ENCODE results near the gene DMC1.
"Not testable (repeated sequence)": the region's sequence is repeated elsewhere in the genome, so short reads cannot be mapped to it uniquely, and the experiment has no call there.

DMC1 gene

GRCh38 chr22:38582923-38583322 lies 12.9 kb upstream of the DMC1 start:
- H3K4me3 Mint-ChIP-seq; H3K27me3 Mint-ChIP-seq; H3K36me3 Mint-ChIP-seq (ENCODE audit: low read depth); H3K27ac Mint-ChIP-seq; H3K4me1 Mint-ChIP-seq (ENCODE audit: low read depth); H3K9me3 Mint-ChIP-seq: not testable (repeated sequence)

GRCh38 chr22:38578505-38578904 lies 8.5 kb upstream of the DMC1 start:
- Mint-ChIP-seq H3K27me3 (no peaks in the 10 kb centered on the region), H3K36me3 (ENCODE audit: low read depth) (no peaks in the 10 kb centered on the region), H3K4me3 (no peak overlapping the region), H3K4me1 (ENCODE audit: low read depth) (no peaks in the 10 kb centered on the region), H3K27ac (no peak overlapping the region), H3K9me3 (no peaks in the 10 kb centered on the region)

GRCh38 chr22:38572065-38572464 lies 2.1 kb upstream of the DMC1 start:
- Mint-ChIP-seq H3K27ac (no peak overlapping the region), H3K9me3 (no peaks in the 10 kb centered on the region), H3K4me1 (ENCODE audit: low read depth) (peaks cover 24% of the 10 kb centered on the region), H3K4me3 (no peak overlapping the region), H3K27me3 (no peaks in the 10 kb centered on the region), H3K36me3 (ENCODE audit: low read depth) (no peaks in the 10 kb centered on the region)

- no peaks in the 10 kb centered on the region for H3K36me3 Mint-ChIP-seq (ENCODE audit: low read depth)
- H3K9me3 Mint-ChIP-seq: no peaks in the 10 kb centered on the region
- H3K4me1 Mint-ChIP-seq (ENCODE audit: low read depth): peaks cover 24% of the 10 kb centered on the region
- peak overlapping the region; percentile 93 for H3K27ac Mint-ChIP-seq
- H3K4me3 Mint-ChIP-seq: peak overlapping the region; percentile 98
- H3K27me3 Mint-ChIP-seq: no peaks in the 10 kb centered on the region
Observed at GRCh38 chr22:38570779-38571364, 889 bp upstream of the DMC1 start.

GRCh38 chr22:38569181-38569971 lies 607 bp downstream of the DMC1 start:
- no peaks in the 10 kb centered on the region for H3K36me3 Mint-ChIP-seq (ENCODE audit: low read depth)
- H3K4me1 Mint-ChIP-seq (ENCODE audit: low read depth): peaks cover 24% of the 10 kb centered on the region
- H3K27ac Mint-ChIP-seq: peak overlapping the region; percentile 97
- no peaks in the 10 kb centered on the region for H3K27me3 Mint-ChIP-seq
- H3K4me3 Mint-ChIP-seq: peak overlapping the region; percentile 98
- H3K9me3 Mint-ChIP-seq: no peaks in the 10 kb centered on the region

GRCh38 chr22:38567531-38568285 lies 2.3 kb downstream of the DMC1 start:
- Mint-ChIP-seq H3K9me3 (no peaks in the 10 kb centered on the region), H3K36me3 (ENCODE audit: low read depth) (no peaks in the 10 kb centered on the region), H3K4me1 (ENCODE audit: low read depth) (peaks cover 18% of the 10 kb centered on the region), H3K4me3 (no peak overlapping the region), H3K27me3 (no peaks in the 10 kb centered on the region), H3K27ac (no peak overlapping the region)

- no peaks in the 10 kb centered on the region for H3K27me3 Mint-ChIP-seq
- no peak overlapping the region for H3K27ac Mint-ChIP-seq
- no peaks in the 10 kb centered on the region for H3K9me3 Mint-ChIP-seq
Observed at GRCh38 chr22:38566726-38567504, 3.1 kb downstream of the DMC1 start.

GRCh38 chr22:38565441-38565840 lies 4.5 kb downstream of the DMC1 start:
- no peak overlapping the region for H3K4me3 Mint-ChIP-seq
- H3K27me3 Mint-ChIP-seq: no peaks in the 10 kb centered on the region
- peaks cover 3% of the 10 kb centered on the region for H3K4me1 Mint-ChIP-seq (ENCODE audit: low read depth)
- no peaks in the 10 kb centered on the region for H3K9me3 Mint-ChIP-seq
- H3K36me3 Mint-ChIP-seq (ENCODE audit: low read depth): peaks cover 6% of the 10 kb centered on the region
- no peak overlapping the region for H3K27ac Mint-ChIP-seq

More at GRCh38 chr22:38566726-38567504, 3.1 kb downstream of the DMC1 start:
- Mint-ChIP-seq H3K4me1 (ENCODE audit: low read depth) (peaks cover 16% of the 10 kb centered on the region), H3K36me3 (ENCODE audit: low read depth) (no peaks in the 10 kb centered on the region), H3K4me3 (no peak overlapping the region)

GRCh38 chr22:38564669-38565068 lies 5.3 kb downstream of the DMC1 start:
- no peak overlapping the region for H3K27ac Mint-ChIP-seq
- no peak overlapping the region for H3K4me3 Mint-ChIP-seq
- H3K9me3 Mint-ChIP-seq: no peaks in the 10 kb centered on the region
- peaks cover 3% of the 10 kb centered on the region for H3K4me1 Mint-ChIP-seq (ENCODE audit: low read depth)
- no peaks in the 10 kb centered on the region for H3K27me3 Mint-ChIP-seq
- peaks cover 6% of the 10 kb centered on the region for H3K36me3 Mint-ChIP-seq (ENCODE audit: low read depth)

- Mint-ChIP-seq H3K4me1 (ENCODE audit: low read depth) (no peaks in the 10 kb centered on the region), H3K9me3 (no peaks in the 10 kb centered on the region), H3K27me3 (no peaks in the 10 kb centered on the region), H3K27ac (no peak overlapping the region), H3K36me3 (ENCODE audit: low read depth) (no peaks in the 10 kb centered on the region), H3K4me3 (no peak overlapping the region)
Observed at GRCh38 chr22:38554281-38554680, 15.7 kb downstream of the DMC1 start.

- no peak overlapping the region for H3K4me3 Mint-ChIP-seq
- peaks cover 6% of the 10 kb centered on the region for H3K36me3 Mint-ChIP-seq (ENCODE audit: low read depth)
- H3K27me3 Mint-ChIP-seq: no peaks in the 10 kb centered on the region
- no peaks in the 10 kb centered on the region for H3K4me1 Mint-ChIP-seq (ENCODE audit: low read depth)
- H3K9me3 Mint-ChIP-seq: peaks cover 2% of the 10 kb centered on the region
- no peak overlapping the region for H3K27ac Mint-ChIP-seq
Observed at GRCh38 chr22:38549101-38549894, 20.7 kb downstream of the DMC1 start.

- H3K4me1 Mint-ChIP-seq (ENCODE audit: low read depth): no peaks in the 10 kb centered on the region
- no peaks in the 10 kb centered on the region for H3K27me3 Mint-ChIP-seq
- H3K27ac Mint-ChIP-seq: no peak overlapping the region
- H3K36me3 Mint-ChIP-seq (ENCODE audit: low read depth): peaks cover 22% of the 10 kb centered on the region
- H3K4me3 Mint-ChIP-seq: no peak overlapping the region
- H3K9me3 Mint-ChIP-seq: peaks cover 18% of the 10 kb centered on the region
Observed at GRCh38 chr22:38540701-38541100, 29.3 kb downstream of the DMC1 start.

- H3K27ac Mint-ChIP-seq: peak overlapping the region; percentile 88
- H3K4me1 Mint-ChIP-seq (ENCODE audit: low read depth): peaks cover 12% of the 10 kb centered on the region
- peaks cover 4% of the 10 kb centered on the region for H3K36me3 Mint-ChIP-seq (ENCODE audit: low read depth)
- H3K9me3 Mint-ChIP-seq: no peaks in the 10 kb centered on the region
- H3K4me3 Mint-ChIP-seq: peak overlapping the region; percentile 61
- no peaks in the 10 kb centered on the region for H3K27me3 Mint-ChIP-seq
Observed at GRCh38 chr22:38531251-38531938, 38.6 kb downstream of the DMC1 start.

GRCh38 chr22:38524429-38524828 lies 45.6 kb downstream of the DMC1 start:
- no peak overlapping the region for H3K27ac Mint-ChIP-seq
- H3K36me3 Mint-ChIP-seq (ENCODE audit: low read depth): no peaks in the 10 kb centered on the region
- H3K9me3 Mint-ChIP-seq: no peaks in the 10 kb centered on the region
- peaks cover 3% of the 10 kb centered on the region for H3K27me3 Mint-ChIP-seq
- no peak overlapping the region for H3K4me3 Mint-ChIP-seq
- H3K4me1 Mint-ChIP-seq (ENCODE audit: low read depth): no peaks in the 10 kb centered on the region
